NCI-H146 treated with DMSO at 0.1 percent for 48 hours (cell line): ENCODE data around the gene ARL16.

Source experiments
- DNase-seq: peaks from one replicate; lab custom pipeline; 2025; ENCODE audit not compliant: unreplicated experiment; lab: John Stamatoyannopoulos, UW

Gene ARL16

GRCh38 chr17:81713004-81713555 lies 29.5 kb upstream of the ARL16 start:
- DNase-seq: no peak

DNA sequence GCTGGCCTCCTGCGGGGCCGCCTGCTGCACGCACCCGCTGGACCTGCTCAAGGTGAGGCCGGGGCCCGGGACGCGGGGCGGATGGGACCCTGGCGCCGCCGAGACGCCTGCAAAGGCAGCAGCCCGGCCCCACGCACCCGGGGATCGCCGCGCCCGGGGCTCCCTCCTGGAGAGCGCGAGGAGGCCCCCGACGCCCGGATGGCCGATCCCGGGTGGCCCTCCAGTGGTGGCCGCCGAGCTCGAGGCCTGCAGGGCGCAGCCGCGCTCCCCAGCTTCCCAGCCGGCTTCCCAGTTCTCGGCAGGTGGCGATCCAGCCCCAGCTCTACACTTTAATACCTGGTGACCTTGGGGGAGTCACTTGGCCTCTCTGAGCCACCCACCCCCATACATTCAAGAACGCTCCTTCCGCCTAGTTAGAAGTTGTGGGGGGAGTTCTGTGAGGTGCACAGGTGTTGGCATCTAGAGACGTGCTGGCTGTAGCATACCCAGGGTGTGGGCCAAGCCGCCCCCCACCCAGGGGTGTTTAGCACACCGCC lies 28.9 kb upstream of the ARL16 start:
- no peak for DNase-seq

- peak; percentile 61 for DNase-seq
Measured at GRCh38 chr17:81711814-81712467, 28.3 kb upstream of the ARL16 start, which contains the start of gene SLC25A10. Gene SLC25A10 (plus strand): TSS chr17:81712284. CDS start chr17:81712427, 143 bp downstream.

GRCh38 chr17:81710514-81711308 lies 27.1 kb upstream of the ARL16 start:
- peak; percentile 40 for DNase-seq

DNA sequence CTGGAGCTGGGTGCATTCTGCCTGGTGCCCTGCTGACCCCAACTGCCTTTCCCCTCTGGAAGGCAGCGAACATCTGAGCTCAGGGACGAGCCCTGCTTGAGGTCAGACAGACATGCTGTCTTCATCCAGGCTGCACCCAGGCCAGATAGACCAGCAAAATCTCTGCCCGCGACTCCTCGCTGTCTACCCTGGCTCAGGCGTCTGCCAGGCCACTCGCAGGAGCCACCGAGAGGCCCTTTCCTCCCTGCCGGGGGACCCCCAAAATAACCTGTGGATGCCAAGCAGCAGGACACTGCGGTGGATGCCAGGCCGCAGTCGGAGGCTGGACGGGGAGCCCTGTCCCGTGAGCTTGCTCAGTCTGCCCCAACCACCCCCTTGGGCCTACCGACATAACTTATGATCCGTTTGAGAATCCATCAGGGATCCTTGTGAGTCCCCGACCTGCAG lies 25.2 kb upstream of the ARL16 start:
- DNase-seq: no peak

DNA sequence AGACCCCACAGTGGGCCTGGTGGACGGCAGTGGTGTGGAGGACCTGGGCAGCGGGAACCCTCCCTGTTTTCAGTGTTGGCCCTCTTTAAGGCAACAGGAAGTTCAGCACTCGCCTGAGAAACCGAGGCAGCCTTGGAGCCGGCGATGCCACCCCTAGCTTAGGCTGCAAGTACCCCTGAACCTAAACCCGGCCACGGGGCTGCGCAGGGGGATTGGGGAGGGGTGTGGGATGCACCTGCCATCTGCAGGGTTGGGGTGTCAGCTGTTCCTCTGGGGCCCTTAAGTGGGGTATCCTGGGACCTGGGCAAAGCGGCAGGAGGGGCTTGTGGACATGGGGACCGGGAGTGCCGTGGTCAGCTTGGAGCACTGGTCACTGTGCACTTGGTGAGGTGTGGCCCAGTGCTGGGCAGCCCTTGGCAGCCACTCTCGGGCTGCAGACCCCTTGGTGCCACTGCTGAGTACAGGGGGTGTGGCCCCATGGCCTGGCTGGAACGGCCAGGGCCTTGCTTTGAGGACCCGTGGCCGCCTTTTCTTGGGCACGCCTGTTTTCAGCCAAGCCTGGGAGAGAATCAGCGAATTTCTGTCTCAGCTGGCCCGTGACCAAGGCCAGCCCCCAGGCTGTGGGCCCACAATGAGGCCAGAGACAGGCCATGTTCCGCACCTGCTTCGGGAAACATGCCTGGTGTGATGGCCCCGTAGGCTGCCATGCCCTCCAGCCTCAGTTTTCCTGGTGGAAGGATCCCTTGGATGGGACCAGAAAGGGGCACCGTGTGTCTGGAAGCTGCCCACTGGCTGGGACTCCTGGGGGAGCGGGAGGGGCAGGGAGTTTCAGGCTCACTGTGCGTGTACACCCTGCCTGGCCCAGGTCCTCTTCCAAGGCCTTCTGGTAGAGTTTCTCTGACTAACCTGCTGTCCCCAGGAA lies 24.4 kb upstream of the ARL16 start:
- DNase-seq: no peak

DNA sequence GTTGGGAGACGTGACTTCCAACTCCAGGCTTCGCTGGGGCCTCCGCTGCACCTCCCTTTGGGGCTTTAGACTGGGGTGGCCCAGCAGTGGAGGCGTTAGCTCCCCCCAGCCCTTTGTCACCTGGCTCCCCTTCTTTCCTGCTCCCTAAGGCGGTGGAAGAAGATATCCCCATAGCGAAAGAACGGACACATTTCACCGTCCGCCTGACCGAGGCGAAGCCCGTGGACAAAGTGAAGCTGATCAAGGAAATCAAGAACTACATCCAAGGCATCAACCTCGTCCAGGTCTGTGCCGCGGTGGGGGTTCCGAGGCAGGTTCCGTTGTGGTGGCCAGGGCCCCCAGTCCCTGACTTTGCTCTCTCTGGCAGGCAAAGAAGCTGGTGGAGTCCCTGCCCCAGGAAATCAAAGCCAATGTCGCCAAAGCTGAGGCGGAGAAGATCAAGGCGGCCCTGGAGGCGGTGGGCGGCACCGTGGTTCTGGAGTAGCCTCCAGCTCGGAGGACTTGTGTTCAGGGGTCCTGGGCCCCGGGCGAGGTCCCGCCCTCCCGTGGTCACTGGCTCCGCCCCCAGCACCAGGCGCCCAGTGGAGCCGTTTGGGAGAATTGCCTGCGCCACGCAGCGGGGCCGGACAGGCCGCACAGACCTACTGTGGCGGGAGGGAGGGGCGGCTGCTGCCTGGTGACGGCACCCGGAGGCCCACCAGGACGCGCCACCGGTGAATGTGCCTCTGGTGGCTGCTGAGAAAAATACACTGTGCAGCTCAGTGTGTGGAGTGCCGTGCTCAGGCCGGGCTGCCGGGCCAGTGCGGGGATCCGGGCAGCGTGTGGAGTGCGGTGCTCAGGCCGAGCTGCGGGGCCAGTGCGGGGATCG lies 23.4 kb upstream of the ARL16 start:
- DNase-seq: no peak

- no peak for DNase-seq
Measured at GRCh38 chr17:81706232-81706611, 22.6 kb upstream of the ARL16 start.

GRCh38 chr17:81705518-81706231 lies 22.1 kb upstream of the ARL16 start:
- DNase-seq: no peak

DNA sequence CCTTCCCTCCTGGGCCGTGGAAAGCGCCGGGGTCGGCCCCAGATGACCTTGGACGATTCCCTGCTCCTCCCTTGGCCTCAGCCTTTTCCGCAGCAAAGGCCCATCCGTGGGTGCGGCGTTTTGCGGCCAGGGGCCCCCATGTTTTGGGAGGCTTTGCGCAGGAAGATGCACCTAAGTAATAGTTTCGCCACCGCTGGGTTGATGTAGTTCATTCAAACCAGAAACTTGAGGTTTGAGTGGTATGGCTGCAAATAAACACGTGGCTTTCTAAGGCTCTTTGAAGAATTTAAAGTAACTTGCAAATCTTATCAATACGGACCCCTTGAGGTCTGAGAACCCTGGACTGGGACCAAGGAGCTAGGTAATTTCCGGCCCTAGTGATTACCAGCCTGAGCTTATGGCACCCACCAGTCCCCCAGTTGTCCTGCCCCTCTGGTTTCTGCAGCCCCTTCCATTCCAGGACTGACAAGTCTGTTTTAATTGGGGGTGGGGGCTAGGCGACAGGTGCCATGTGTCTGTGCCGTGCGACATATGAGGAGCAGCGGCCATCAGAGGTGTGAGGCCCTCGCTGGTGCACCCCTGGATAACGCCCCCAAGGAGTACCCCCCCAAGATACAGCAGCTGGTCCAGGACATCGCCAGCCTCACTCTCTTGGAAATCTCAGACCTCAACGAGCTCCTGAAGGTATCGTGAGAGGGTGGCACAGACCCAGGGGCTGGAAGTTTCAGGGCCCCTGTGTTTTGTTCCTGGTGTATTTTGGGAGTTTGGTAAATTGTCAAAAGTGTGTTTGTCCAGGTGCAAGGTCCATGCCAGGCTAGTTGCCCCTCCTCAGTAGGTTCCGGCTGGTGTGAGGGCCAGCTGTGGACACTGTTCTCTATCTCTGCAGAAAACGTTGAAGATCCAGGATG lies 20.4 kb upstream of the ARL16 start:
- no peak for DNase-seq

DNA sequence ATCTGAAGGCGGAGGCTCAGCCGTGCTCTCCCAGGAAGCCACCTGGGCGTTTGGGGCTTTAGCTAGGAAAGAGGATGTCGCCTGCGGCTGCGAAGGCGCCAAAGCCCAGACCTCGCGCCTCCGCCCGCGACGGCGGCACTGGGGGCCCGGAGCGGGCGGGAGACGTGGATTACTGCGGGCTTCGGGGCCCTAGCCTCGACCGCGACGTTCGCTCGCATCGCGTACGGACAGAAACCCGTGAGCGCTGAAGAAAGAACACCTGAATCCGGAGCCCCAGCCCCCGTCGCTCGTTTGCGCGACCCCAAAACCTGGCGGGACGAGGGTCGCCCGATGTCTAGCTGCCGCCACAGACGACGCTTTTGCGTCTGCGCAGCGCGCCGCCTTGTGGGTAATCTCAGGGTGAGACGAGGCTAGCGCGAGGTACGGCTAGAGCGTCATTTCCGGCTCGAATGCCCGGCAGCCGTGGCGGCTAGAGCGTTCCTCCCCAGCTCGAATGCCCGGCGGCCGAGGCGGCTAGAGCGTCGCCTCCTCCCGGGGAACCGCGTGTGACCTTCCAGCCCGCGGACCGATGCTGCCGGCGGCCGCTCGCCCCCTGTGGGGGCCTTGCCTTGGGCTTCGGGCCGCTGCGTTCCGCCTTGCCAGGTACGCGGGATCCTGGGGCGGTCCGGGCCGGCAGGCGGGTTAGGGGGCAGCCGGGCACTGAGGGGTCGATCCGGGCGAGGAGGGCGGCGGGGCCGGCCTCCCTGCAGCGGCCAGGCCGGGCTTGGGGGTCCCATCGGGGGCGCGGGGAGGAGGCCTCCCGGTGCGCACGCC lies 19.5 kb upstream of the ARL16 start, which contains the start of gene MRPL12:
MRPL12 (plus strand) TSS at position 434 of the 813 bp plus-strand sequence; CDS start at position 569, 135 bp downstream.
- peak; percentile 84 for DNase-seq

DNA sequence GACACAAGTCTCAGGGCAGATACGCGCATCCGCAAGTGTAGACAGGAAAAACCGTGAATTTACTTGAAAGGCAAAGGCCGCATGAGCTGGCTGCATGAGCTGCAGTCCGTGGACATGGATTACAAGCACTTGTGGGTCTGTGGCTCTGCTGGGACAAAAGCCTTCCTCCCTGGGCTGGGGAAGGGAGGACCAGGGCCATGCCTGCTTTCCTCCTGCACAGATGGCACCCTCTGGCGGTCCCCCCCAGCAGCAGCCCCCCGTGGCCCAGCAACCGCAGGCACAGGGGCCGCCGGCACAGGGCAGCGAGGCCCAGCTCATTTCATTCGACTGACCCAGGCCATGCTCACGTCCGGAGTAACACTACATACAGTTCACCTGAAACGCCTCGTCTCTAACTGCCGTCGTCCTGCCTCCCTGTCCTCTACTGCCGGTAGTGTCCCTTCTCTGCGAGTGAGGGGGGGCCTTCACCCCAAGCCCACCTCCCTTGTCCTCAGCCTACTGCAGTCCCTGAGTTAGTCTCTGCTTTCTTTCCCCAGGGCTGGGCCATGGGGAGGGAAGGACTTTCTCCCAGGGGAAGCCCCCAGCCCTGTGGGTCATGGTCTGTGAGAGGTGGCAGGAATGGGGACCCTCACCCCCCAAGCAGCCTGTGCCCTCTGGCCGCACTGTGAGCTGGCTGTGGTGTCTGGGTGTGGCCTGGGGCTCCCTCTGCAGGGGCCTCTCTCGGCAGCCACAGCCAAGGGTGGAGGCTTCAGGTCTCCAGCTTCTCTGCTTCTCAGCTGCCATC lies 17.9 kb upstream of the ARL16 start:
- no peak for DNase-seq

DNA sequence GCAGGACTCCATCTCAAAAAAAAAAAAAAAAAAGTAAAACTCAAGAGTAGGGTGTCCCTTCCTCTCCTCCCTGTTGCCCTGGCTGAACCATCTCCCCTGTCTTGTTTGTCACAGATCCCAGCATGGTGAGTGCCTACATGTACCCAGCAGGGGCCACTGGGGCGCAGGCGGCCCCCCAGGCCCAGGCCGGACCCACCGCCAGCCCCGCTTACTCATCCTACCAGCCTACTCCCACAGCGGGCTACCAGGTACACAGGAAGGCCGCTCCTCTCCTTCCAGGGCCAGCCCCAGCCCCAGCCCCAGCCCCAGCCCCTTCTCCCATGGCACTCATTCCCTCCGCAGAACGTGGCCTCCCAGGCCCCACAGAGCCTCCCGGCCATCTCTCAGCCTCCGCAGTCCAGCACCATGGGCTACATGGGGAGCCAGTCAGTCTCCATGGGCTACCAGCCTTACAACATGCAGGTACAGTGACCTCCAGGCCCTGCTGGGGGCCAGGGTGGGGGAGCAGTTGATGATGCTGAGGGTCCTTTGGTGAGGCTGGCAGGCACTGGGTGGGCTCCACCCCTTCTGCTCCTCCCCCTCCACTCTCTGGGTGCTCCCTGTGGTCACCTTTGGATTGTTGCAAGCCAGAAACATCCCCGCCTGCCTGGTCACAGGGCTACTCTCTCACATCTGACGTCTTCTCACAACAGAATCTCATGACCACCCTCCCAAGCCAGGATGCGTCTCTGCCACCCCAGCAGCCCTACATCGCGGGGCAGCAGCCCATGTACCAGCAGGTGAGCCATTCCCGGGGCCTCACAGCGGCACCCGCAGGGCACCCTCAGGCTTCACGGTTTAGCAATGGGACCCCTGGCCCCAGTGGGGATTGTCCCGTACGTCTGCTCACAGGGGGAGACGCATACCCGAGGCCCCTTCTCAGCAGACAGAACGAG lies 17.0 kb upstream of the ARL16 start:
- DNase-seq: no peak

- no peak for DNase-seq
Measured at GRCh38 chr17:81697261-81698044, 13.9 kb upstream of the ARL16 start.
